ENCODE measurements around the gene IRF4. TPM values are rescaled to one million over a fixed set of nuclear protein-coding genes. Genes with fewer than 3 reads are reported as not detected.
A peak's percentile ranks its signal among the peaks of the same experiment; 100 is the strongest.

Gene IRF4
- total RNA-seq (2021; fragmentation: NEBNext Ultra II Directional; extraction: Animal tissue kit (Norgen Biotek cat#: 25700)): not detected
- long read RNA-seq: 0 reads

- H3K9me3 Mint-ChIP-seq: peaks cover 4% of the 10 kb centered on the region; the same call in 1 of the 2 replicates
- no peak for TF ChIP-seq CTCF (IDR thresholded peaks at IDR 0.05)
- DNase-seq: no peak
- no peak within 1 kb of the TSS for H3K27ac Mint-ChIP-seq
- peak within 1 kb of the TSS; percentile 67 for H3K4me3 Mint-ChIP-seq
- peaks cover 12% of the 10 kb centered on the region for H3K4me1 Mint-ChIP-seq (ENCODE audit: low read depth)
- H3K36me3 Mint-ChIP-seq (ENCODE audit: low read depth): peaks cover 6% of the 10 kb centered on the region
- H3K27me3 Mint-ChIP-seq (ENCODE audit: insufficient read depth): peaks cover 27% of the 10 kb centered on the region
These were observed at the start of gene IRF4 for GRCh38 chr6:391559-392440. IRF4 (plus strand) TSS chr6:391752; CDS start chr6:393153, 1,401 bp downstream.

DNA sequence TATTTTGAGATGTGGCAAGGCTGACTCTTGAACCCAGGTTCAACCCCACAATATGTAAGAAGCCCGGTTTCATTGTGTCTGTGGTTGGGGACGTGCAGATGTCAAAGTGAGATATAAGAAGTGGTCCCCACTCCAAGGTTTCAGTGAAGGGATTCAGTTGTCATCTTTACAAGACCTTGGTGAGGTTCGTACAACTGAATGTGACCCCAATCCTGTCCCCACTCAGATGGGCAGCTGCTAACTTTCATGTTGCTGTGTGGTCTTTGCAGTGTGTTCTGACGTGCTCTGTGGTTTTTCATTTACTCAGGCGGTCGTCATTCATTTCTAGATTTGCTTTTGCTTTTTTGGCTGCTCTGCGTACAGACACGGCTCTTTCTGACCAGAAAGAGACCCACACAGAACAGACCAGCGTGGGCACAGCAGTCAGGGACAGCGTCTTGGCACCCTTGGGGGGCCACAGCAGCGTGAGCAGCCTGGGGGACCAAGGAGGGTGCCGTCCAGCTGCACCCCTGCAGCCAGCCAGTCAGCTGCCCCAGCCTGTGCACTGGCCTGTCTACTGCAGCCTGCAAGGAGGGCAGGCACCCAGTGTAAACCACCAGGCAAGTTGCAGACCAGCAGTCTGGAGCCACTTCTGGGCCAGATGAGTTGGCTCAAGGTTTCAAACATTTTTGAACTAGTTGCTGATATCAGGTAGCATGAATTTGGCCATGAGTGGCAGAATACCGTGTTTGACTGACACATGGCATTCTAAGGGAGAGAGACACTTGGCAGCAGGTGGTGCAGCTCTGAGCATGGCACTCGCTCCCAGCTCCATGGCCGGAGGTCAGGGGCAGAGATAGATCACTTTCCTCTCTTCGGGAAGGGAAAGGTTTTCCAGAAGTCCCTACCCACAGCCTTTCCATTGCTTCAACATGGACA lies 49.4 kb upstream of the IRF4 start:
- no peak overlapping the region for H3K27ac Mint-ChIP-seq
- no peaks in the 10 kb centered on the region for H3K4me1 Mint-ChIP-seq (ENCODE audit: low read depth)
- H3K4me3 Mint-ChIP-seq: no peak overlapping the region
- H3K36me3 Mint-ChIP-seq (ENCODE audit: low read depth): peaks cover 6% of the 10 kb centered on the region; the same call in 1 of the 2 replicates
- no peak for DNase-seq
- no peaks in the 10 kb centered on the region for H3K9me3 Mint-ChIP-seq
- no peak for TF ChIP-seq CTCF (IDR thresholded peaks at IDR 0.05)
- peaks cover 1% of the 10 kb centered on the region; the same call in 1 of the 2 replicates for H3K27me3 Mint-ChIP-seq (ENCODE audit: insufficient read depth)

DNA sequence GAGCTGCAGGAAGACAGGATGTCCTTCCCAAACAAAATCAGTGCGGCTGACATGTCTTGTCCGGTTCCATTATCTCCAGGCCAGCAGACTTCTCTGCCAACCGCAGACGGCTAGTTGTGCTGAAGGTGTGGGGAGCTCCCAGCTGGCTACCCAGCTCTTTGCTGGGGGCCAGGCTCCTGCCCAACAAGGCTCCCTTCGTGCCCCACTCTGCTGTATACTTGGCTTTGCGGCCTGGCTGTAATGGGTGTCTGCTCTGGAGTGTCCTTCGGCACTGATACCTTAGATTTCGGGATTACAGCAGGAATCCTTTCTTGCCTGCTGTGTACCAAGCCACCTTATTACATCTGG lies 48.7 kb upstream of the IRF4 start:
- DNase-seq: no peak
- H3K27me3 Mint-ChIP-seq (ENCODE audit: insufficient read depth): peaks cover 1% of the 10 kb centered on the region; the same call in 1 of the 2 replicates
- H3K9me3 Mint-ChIP-seq: no peaks in the 10 kb centered on the region
- peaks cover 6% of the 10 kb centered on the region; the same call in 1 of the 2 replicates for H3K36me3 Mint-ChIP-seq (ENCODE audit: low read depth)
- no peak for TF ChIP-seq CTCF (IDR thresholded peaks at IDR 0.05)
- H3K4me1 Mint-ChIP-seq (ENCODE audit: low read depth): no peaks in the 10 kb centered on the region
- no peak overlapping the region for H3K27ac Mint-ChIP-seq
- no peak overlapping the region for H3K4me3 Mint-ChIP-seq

GRCh38 chr6:343226-343935 lies 48.2 kb upstream of the IRF4 start:
- peaks cover 6% of the 10 kb centered on the region; the same call in 1 of the 2 replicates for H3K36me3 Mint-ChIP-seq (ENCODE audit: low read depth)
- H3K9me3 Mint-ChIP-seq: no peaks in the 10 kb centered on the region
- DNase-seq: no peak
- no peak overlapping the region for H3K4me3 Mint-ChIP-seq
- H3K27ac Mint-ChIP-seq: no peak overlapping the region
- no peaks in the 10 kb centered on the region for H3K4me1 Mint-ChIP-seq (ENCODE audit: low read depth)
- H3K27me3 Mint-ChIP-seq (ENCODE audit: insufficient read depth): peaks cover 1% of the 10 kb centered on the region; the same call in 1 of the 2 replicates
- TF ChIP-seq CTCF (IDR thresholded peaks at IDR 0.05): no peak
